ENCODE measurements around the gene PHKA2.

- TF ChIP-seq POLR2A (IDR thresholded peaks at IDR 0.05) = no peak
- no peak for TF ChIP-seq CTCF (IDR thresholded peaks at IDR 0.05)
Measured at GRCh38 chrX:18971506-18971905, 12.4 kb downstream of the PHKA2 start.

All from lower leg skin (tissue), 3 donors.